Endothelial cell of hepatic sinusoid (primary cell): ENCODE results near the gene KCNH5.

Source experiments
- in situ Hi-C: cut with HindIII; loops from 2 replicates; pipeline ENCODE4 v1.10.0; 2017; ENCODE audit warnings: low sequenced_read_pairs

Gene KCNH5, protein sequence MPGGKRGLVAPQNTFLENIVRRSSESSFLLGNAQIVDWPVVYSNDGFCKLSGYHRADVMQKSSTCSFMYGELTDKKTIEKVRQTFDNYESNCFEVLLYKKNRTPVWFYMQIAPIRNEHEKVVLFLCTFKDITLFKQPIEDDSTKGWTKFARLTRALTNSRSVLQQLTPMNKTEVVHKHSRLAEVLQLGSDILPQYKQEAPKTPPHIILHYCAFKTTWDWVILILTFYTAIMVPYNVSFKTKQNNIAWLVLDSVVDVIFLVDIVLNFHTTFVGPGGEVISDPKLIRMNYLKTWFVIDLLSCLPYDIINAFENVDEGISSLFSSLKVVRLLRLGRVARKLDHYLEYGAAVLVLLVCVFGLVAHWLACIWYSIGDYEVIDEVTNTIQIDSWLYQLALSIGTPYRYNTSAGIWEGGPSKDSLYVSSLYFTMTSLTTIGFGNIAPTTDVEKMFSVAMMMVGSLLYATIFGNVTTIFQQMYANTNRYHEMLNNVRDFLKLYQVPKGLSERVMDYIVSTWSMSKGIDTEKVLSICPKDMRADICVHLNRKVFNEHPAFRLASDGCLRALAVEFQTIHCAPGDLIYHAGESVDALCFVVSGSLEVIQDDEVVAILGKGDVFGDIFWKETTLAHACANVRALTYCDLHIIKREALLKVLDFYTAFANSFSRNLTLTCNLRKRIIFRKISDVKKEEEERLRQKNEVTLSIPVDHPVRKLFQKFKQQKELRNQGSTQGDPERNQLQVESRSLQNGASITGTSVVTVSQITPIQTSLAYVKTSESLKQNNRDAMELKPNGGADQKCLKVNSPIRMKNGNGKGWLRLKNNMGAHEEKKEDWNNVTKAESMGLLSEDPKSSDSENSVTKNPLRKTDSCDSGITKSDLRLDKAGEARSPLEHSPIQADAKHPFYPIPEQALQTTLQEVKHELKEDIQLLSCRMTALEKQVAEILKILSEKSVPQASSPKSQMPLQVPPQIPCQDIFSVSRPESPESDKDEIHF

DNA sequence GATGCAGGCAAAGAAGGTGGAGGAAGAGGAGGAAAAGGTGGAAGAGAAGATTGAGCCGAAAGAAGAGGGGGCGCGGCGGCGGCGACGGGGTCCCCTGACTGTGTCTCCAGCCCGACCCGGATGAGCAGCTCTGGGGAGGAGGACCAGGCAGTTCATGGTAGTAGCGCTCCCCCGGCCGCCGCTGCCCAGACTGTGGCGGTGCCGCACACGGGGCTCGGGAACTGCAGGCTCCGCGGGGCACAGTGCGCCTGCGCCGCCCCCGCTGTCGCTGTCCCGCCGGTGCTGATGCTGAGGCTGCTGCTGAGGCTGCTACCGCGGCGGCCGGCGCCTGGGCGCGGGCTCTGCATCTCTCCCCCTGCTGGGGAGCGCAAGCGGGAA, at the start of gene KCNH5:
KCNH5 (minus strand) TSS at position 225 of the 378 bp plus-strand sequence. CDS start 272 bp downstream, outside the sequence.
- in situ Hi-C loops = no loop called here

DNA sequence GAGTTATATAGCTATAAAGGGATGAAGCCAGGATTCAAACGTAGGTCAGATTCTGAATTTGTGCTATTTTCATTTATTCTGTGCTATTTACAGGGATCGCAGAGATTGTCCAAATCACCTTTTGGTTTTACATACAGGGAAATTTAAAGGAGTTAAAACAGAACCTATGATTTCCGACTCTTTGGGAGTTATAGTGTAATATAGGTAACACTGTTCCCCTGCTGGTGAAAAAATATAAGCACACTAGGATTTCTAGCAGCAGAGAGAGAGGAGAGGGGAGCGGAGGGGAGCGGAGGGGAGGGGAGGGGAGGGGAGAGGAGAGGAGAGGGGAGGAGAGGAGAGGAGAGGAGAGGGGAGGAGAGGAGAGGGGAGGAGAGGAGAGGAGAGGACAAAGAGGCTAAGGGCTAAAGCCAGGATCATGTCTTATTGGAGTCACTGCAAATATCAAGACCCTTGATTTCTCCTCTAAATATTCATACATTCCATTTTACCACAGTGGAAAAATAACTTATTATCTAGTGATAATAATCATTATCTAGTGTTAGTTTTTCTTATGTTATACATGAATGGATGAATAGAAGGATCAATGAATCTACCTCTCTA, 46.2 kb upstream of the KCNH5 start:
- in situ Hi-C loops = no loop called here

DNA sequence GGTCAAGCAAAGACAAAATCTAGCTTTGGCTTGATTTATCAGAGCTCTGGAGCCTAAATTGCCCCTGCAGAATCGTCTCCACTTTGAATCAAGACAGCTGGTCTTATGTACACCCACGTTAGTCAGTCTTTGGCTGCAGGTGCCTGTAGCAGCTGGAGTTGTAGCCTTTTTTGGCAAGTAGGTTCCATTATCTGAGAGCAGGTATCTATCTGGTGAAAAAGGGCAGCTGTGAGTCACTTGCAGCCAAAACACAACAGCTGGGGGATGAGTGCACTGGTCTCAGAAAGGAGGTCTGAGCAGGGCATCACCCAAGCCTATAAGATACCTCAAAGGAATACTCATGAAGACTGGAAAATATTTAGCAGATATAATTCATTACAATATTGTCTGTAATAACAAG, 43.6 kb upstream of the KCNH5 start:
- in situ Hi-C loops = no loop called here

DNA sequence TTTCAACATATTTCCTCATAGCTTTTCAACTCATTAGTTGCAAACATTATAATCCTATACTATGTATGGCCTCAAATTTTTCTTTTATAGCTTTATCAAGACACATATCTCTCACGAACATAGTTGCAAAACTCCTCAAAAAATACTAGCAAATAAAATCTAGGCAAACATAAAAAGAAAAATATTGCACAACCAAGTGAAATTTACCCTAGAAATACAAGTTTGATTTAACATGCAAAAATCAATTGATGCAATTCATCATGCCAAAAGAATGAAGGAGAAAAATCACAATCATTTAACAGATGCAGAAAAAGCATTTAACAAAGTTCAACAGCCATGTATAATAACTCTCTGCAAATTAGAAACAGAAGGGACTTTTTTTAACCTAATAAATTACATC, 33.3 kb upstream of the KCNH5 start:
- in situ Hi-C loops = no loop called here

DNA sequence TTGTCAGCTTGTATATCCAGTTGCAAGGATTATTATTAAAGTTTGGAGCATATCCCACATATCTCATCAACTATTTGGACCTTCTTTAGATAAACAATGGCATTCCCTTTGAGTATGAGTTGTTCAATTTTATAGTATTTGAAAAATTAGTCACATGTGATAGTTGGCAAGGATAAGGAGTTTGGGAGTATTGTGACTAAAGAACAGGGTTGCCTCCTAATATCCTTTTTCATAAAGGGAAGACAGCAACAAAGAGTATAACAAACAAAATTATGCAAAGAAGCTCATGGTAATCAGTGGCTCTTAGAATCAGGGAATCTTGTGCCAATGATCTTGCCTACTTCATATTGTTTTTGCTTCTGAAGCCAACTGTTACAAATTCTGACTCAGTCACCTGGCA, 31.2 kb upstream of the KCNH5 start:
- in situ Hi-C loops = no loop called here

DNA sequence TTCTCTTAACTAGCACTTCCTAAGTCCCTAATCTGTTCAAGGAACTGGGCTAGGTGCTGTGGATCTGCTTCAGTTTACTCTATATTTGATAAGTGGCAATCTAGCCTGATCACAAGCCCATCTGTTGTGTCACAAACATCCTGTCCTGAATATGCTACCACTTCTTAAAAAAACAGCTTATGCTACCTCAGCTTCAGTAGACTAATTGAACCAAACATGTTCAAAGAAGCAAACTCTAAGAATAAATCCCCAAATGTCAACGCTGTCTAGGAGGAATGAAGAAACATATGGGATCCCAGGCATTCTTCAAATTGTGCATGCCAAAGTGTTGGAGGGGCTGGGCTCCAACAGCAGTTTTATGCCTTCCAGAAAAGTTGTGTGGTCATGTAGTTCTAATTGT, 10.4 kb upstream of the KCNH5 start:
- in situ Hi-C loops = no loop called here

DNA sequence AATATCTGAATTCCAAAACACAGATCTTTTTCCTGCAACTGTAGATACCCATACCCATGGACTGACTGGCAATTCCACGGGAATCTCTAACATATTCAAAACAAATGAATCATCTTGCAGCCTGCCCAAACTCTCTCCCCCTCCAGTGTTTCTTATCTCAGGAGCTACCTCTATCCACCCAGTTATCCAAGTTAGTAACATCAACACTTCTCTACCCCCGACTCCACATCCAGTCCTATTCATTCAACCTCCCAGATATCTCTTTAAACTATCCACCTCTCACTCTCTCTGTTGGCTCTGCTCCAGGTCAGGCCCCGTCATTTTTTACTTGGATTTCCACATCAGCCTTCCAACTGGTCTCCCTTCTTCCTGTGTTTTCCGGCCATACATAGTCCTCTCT, 6.7 kb upstream of the KCNH5 start:
- in situ Hi-C loops = no loop called here

DNA sequence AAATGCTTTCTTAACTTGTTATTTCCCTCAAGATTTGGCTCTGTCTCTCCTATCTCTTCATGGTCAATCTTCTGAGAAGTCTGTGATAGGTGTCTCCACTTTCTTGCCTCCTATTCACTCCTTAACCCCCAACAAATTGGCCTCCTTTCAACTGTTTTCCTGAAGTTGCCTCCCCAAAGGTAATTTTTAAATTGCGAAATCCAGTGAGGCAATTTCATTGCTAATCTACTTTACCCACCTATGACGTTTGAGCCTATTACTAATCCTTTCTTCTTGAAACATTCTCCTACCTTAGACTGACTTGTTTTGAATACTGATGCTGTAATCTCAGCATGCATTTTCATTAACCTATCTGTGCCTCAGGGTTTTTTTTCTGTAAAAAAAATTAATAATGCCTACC, 6.0 kb upstream of the KCNH5 start:
- in situ Hi-C loops = no loop called here

DNA sequence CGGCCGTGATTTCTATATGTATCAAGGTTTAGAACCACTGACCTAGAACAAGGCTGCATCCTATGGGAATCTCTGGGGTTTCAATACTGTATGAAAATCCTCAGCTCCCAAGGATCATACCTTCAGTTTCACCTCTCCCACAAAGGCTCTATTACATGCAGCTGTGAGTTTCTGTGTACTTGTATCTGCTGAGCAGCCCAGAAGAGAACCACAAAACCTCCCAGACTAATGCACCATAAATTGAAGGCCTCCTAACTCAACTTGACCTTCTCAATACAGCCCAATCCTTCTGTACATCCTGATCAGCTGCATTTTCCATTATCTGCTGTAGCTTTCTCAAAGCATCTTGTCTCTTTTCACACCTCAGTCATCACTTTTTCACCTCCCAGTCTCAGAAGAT, 5.4 kb upstream of the KCNH5 start:
- in situ Hi-C loops = no loop called here

DNA sequence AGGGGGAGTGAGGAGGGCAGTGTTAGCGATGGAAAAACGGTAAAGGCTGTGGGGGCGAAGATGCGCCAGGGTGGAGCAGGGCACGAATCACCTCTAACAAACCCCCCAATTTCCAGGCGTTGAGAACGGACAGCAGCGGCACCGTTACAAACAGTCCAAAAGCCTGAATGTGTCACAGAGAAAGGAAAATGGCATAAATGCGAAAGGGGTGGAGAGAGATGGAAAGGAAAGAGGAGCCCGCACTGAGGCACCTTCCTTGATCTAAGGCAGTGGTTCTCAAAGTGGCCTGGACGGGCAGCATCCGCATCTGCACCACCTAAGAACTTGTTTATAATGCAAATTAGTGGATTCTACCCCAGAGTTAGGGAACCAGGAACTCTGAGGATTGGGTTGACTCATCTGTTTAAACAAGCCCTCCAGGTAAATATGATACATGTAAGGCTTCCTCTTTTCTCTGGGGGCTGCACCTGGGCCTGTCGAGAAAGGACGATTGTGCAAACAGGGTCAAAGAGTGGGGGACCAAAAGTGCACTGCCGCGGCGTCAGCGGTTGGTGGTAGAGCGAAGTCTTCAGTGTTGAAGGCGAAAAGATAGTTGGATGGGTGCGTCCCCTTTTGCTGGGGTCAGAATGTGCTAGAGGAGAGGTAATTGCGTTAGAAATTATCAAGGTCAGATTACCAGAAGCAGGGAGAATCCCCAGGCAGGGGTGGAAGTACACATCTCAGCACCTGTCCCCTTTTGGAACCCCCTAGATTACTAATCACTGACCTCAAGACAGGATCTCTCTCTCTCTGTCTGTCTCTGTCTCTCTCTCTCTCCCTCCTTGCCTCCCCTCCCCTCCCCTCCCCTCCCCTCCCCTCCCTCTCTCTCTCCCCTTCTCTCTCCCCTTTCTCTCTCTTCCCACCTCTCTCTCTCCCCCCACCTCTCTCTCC, 1.3 kb upstream of the KCNH5 start:
- in situ Hi-C loops = no loop called here

DNA sequence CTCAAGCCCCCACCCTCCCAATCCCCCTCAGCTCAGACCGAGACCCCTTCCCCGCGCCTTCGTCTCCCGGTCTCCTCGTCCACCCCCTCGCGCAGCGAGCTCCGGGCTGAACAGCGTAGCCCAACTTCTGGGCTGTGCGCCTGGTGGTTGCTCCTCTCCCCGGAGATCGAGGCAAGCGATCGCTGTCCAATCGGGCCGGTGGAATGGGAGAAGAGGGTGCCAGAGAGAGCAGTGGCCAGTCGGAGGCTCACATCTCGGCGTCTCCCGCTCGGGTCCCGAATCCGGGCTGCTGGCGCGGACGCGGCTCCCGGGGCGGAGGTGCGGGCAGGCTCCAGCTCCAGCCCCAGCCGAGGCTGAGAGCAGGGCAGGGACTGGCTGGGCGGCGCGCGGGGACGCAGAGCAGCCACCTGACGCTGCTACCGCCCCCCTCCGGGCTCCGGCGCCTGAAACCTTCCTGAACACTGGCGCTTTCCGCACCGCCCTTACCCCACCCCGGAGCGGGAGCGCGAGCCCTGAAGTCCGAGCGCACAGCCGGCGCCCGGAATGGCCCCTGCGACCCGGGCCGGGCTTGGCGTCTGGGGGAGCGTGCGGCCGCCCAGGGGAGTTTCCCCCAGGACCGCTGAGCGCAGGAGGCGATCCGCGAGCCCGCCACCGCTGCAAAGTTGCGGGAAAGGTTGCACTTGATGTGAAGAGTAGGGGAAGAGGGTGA, 508 bp upstream of the KCNH5 start:
- in situ Hi-C loops = no loop called here

DNA sequence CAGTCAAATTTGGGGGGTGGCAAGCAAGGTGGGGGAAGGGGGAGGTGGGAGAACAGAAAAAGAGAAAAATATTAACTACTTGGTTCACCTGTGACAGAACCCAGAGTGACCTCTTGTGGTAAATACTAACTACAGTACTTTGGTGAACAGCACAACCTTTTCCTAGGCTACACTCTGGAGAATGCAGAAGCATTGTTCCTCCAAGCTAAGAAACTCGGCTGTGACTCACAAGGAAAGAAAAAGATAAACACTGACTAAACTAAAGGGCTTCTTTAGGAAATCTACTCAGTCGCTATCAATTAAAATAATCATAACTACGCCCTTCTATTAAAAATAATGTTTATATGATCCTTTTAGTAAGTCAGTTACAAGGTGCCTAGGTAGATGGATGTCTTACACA, 5.4 kb downstream of the KCNH5 start:
- in situ Hi-C loops = no loop called here

DNA sequence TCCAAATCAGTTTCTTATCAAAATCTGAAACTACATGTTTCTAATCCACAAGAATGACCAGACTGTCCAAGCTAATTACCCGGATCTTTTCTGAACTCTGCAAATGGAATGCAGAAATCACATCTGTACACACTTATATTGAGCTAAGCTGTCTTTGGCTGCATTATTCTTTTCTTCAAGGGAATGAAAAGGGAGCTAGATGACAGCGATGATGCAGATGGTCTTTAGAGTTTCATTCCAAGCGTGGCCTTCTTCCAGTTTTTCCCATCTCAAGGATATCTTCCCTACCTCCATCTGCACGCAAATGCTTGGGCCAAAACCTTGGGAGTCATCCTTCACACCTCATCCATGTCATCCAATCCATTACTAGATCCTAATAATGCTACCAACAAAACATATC, 12.6 kb downstream of the KCNH5 start:
- in situ Hi-C loops = no loop called here

DNA sequence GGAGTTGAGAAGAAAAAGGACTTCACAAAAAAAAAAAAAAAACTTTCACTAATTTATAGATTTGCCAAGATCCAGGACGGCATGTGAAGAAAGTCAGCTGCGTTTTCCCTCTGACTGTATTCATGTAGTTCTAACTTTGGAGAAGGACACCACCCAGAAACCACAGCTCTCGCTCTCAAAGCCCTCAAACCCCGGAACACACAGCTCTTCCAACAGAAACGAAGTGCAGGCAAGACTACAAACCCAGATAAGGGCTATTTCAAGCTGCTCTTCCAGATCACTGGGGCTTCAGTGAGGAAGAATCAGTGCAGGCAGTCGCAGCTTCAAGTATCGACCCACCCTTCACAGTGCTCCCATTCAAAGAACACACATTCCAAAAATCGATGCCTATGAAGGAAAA, 13.2 kb downstream of the KCNH5 start:
- in situ Hi-C loops = no loop called here

DNA sequence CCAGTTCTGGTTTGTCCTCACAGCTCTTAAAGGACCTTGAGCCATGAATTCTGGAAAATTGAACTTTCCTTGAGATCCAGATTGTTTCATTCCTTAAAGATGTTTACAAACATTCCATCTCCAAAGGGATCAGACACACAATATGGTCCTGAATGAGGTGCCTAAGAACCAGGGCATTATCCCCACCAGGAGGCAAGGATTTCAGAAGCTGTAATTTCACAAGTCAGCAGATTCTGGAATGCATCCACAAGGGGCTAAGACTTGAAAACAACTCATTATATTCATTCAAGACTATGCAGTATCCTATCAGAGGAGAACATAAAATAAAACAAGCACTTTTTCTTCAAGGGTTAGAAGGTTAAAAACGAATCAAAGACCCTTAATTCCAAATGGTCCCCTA, 15.1 kb downstream of the KCNH5 start:
- in situ Hi-C loops = no loop called here

DNA sequence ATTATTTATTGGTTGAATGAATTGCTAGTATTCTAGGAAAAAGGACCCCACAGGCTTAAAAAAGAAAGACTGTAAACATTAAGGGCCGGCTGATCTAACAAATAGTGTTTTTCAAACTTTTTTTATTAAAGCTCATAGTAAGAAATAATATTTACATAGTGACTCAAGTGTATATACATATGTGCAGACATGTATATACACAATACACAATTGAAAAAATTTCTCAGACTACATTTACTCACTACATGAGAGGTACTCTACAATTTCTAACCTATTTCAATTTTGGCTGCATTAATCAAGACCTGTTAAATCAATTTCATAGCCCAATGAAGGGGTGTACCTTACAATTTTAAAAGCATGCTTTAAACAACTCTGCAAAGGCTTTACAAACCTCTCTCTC, 17.5 kb downstream of the KCNH5 start:
- in situ Hi-C loops = no loop called here

DNA sequence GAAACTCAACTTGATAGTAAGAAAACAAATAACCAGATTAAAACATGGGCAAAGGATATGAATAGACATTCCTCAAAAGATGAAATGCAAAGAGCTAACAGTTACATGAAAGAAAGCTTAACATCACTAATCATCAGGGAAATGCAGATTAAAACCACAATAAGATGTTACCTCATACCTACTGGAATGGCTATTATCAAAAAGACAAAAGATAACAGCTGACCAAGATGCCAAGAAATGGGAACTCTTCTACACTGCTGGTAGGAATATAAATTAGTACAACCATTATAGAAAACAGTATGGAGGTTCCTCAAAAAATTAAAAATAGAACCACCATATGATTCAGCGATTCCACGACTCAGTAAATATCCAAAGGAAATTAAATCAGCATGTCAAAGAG, 18.8 kb downstream of the KCNH5 start:
- in situ Hi-C loops = no loop called here

DNA sequence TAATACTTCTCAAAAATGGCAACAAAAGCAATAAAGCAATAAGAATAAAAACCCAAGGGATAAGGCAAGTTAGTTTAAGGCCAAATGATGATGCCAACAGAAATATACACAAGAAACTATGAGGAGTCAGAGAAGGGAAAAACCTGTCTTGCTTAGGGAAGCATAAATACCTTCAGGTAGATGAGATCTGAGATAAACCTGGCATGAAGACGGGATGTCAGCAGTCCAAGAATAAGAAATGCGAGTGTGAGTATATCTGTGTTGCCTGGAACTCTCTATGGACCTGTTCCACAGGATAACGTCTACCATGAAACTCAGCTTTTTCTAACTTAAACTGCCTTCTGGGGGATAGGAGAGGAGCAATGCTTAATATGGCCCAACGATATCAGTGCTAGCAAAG, 30.6 kb downstream of the KCNH5 start:
- in situ Hi-C loops = no loop called here

DNA sequence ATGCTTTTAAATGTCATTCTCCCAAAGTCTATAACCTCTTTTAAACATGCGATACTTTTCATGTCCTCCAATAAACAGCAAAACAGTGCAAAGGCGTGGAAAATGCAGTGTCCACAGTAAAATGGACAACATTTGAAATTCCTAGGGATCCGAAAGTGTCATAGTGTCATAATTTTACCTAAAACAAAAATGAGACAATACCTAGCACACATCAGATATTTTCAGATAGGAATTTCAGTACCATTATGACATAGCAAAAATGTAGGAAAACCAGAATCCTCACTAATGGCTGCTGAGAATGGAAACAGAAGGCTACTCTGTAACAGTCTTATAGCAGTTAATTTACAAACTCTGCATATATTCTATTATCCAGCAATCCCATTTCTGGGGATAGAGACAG, 33.1 kb downstream of the KCNH5 start:
- in situ Hi-C loops = no loop called here

DNA sequence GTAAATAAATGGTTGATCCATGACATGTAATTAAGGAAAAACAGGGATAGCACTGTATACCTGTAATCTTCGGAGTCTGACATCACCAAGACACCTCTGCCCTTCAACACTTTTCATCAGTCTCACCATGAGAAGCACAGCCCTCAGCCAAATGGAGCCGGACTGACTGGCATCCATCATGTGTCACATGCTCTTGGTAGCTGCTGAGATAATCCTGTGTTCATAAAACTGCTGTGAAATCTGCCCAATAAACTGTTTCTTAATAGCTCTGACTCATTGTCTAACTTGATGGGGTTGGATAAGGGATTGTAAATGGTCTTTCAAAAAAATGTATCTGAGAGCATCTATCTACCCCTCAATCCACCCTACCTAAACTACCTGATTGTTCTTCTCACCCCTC, 33.6 kb downstream of the KCNH5 start:
- in situ Hi-C loops = no loop called here
